Endothelial cell of umbilical vein (primary cell): Measurements from ENCODE around the gene PFDN1. TPM values are rescaled to one million over a fixed set of nuclear protein-coding genes. Genes with fewer than 3 reads are reported as not detected.
A peak's percentile ranks its signal among the peaks of the same experiment; 100 is the strongest.

Source experiments
- BruUV-seq: library from RNA; stranded (reverse); fragments of 400-500 nt; replicated peaks from 2 replicates; lab custom pipeline; 2021; lab: Mats Ljungman, UMichigan
- CTCF ChIA-PET: fragments of 300-600, 350-600 bp; sonication (Branson Sonifier 250); formaldehyde crosslinking; loops from one replicate; lab custom pipeline; 2021; ENCODE audit warnings: antibody characterized with exemption, inconsistent platforms; lab: Charles Lee
- POLR2A ChIA-PET: fragments of 300-600, 350-600 bp; sonication (Branson Sonifier 250); formaldehyde crosslinking; loops from one replicate; lab custom pipeline; 2021; ENCODE audit warnings: antibody characterized with exemption, inconsistent platforms; lab: Charles Lee
- DNase-seq: peaks from one replicate; pipeline ENCODE4 v3.0.0-alpha.2; 2011; ENCODE audit warnings: low read depth, low spot score
- FAIRE-seq: peaks from 2 replicates; lab custom pipeline; 2011; peaks lifted over from hg19 to GRCh38; lab: Jason Lieb, UNC
- H2AFZ ChIP-seq: 2 replicates; pipeline ENCODE4 v1.6.0; 2012; ENCODE audit warnings: low read depth, low read length, control low read depth, inconsistent platforms
- H3K27ac ChIP-seq: 2 replicates; pipeline ENCODE4 v1.5.1; 2011; ENCODE audit warnings: low read depth, mild to moderate bottlenecking, control low read depth, low read length, moderate library complexity; ENCODE audit not compliant: insufficient read depth
- H3K27me3 ChIP-seq, 2 experiments: 2 replicates each; pipeline versions ENCODE4 v1.6.0 to v1.6.1; 2011; ENCODE audit warnings: low read length in 2 of 2, mixed read lengths in 1 of 2; ENCODE audit not compliant: control insufficient read depth in 2 of 2, insufficient read depth in 2 of 2
- H3K36me3 ChIP-seq, 2 experiments: 2 replicates in 1 of 2; 3 replicates in 1 of 2; pipeline ENCODE4 v1.5.1; 2011; ENCODE audit warnings: low read length in 2 of 2, mild to moderate bottlenecking in 1 of 2, moderate library complexity in 1 of 2; ENCODE audit not compliant: control insufficient read depth in 2 of 2, insufficient read depth in 2 of 2; ENCODE audit errors: extremely low read depth in 1 of 2
- H3K4me1 ChIP-seq: 3 replicates; pipeline ENCODE4 v1.5.1; 2011; ENCODE audit warnings: mild to moderate bottlenecking, low read length; ENCODE audit not compliant: control insufficient read depth, insufficient read depth; ENCODE audit errors: extremely low read depth
- H3K4me2 ChIP-seq: 2 replicates; pipeline ENCODE4 v1.6.1; 2011; ENCODE audit warnings: low read length, control low read depth, mixed read lengths; ENCODE audit not compliant: insufficient read depth
- H3K4me3 ChIP-seq, 3 experiments: fragments of 200-600 bp in 1 of 3; sonication (generic), shearing (Covaris generic) in 1 of 3; replicated peaks in 1 of 3; 2 replicates each; pipeline ENCODE4 v1.5.1; 2011 to 2016; ENCODE audit warnings: control low read depth in 3 of 3, low read length in 3 of 3, mild to moderate bottlenecking in 2 of 3, inconsistent platforms in 1 of 3, low read depth in 1 of 3, moderate library complexity in 1 of 3; ENCODE audit not compliant: insufficient read depth in 1 of 3
- H3K79me2 ChIP-seq: 2 replicates; pipeline ENCODE4 v1.6.0; 2012; ENCODE audit warnings: low read length, inconsistent platforms; ENCODE audit not compliant: control insufficient read depth, insufficient read depth
- H3K9ac ChIP-seq: replicated peaks from 2 replicates; pipeline ENCODE3; 2011; ENCODE audit warnings: low read length, control low read depth; ENCODE audit not compliant: insufficient read depth; ENCODE audit errors: extremely low read depth
- H3K9me1 ChIP-seq: replicated peaks from 3 replicates; pipeline ENCODE4 v1.6.0; 2011; ENCODE audit warnings: mild to moderate bottlenecking, low read length; ENCODE audit not compliant: control insufficient read depth, insufficient read depth; ENCODE audit errors: extremely low read depth
- H3K9me3 ChIP-seq: replicated peaks from 2 replicates; pipeline ENCODE4 v1.5.1; 2012; ENCODE audit warnings: low read length, inconsistent platforms; ENCODE audit not compliant: control insufficient read depth, insufficient read depth
- H4K20me1 ChIP-seq: replicated peaks from 2 replicates; pipeline ENCODE3; 2011; ENCODE audit warnings: mild to moderate bottlenecking, low read length; ENCODE audit not compliant: control insufficient read depth, insufficient read depth; ENCODE audit errors: extremely low read depth
- FOS ChIP-seq: IDR thresholded peaks from 2 replicates; pipeline ENCODE4 v1.6.1; 2011; ENCODE audit warnings: mild to moderate bottlenecking, low read length, moderate library complexity, borderline replicate concordance; ENCODE audit not compliant: insufficient read depth
- GATA2 ChIP-seq: IDR thresholded peaks from 2 replicates; pipeline ENCODE4 v1.7.0; 2011; ENCODE audit warnings: low read depth, mild to moderate bottlenecking, moderate library complexity, mixed read lengths, low read length; ENCODE audit not compliant: insufficient read length, insufficient read depth
- JUN ChIP-seq: IDR thresholded peaks from 2 replicates; pipeline ENCODE4 v1.6.1; 2011; ENCODE audit warnings: borderline replicate concordance, low read depth; ENCODE audit not compliant: insufficient read length, insufficient read depth
- MYC ChIP-seq: IDR thresholded peaks from one replicate; pipeline ENCODE4 v1.6.1; 2011; ENCODE audit warnings: mild to moderate bottlenecking, low read depth, low read length
- POLR2A ChIP-seq: IDR thresholded peaks from 2 replicates; pipeline ENCODE4 v1.6.1; 2012; ENCODE audit warnings: low read depth, mild to moderate bottlenecking, control low read depth, low read length
- POLR2AphosphoS5 ChIP-seq: IDR thresholded peaks from 2 replicates; pipeline ENCODE4 v1.6.1; 2012; ENCODE audit warnings: low read depth, mild to moderate bottlenecking, control low read depth, low read length, moderate library complexity; ENCODE audit not compliant: insufficient read depth
- dilution Hi-C: fragments of 300-500 bp; cut with MboI; formaldehyde crosslinking; loops from one replicate; pipeline ENCODE4 v1.15.0; 2019; ENCODE audit warnings: low sequenced_read_pairs; ENCODE audit not compliant: extremely low pct_ligation_motif_present
- intact Hi-C: fragments of 100-400 bp; cut with micrococcal nuclease; formaldehyde crosslinking; loops from one replicate; pipeline ENCODE4 v1.10.0; 2022
- polyA plus RNA-seq, 4 experiments: library from polyadenylated mRNA; depleted of rRNA in 3 of 4; stranded (reverse) in 3 of 4; unstranded in 1 of 4; fragments of >200 nt; gene quantifications; 2 replicates each; pipeline versions ENCODE4 v1.2.1 to v1.2.3, GENCODE V29; 2011 to 2012; ENCODE audit warnings: missing spikeins in 1 of 4
- total RNA-seq: library from RNA; stranded (reverse); gene quantifications from 2 replicates; pipeline ENCODE4 v1.2.3, GENCODE V29; 2021
- TF ChIP-seq, protein P1 (sequence below): IDR thresholded peaks from 2 replicates; pipeline ENCODE4 v1.6.1; 2011; ENCODE audit not compliant: insufficient read depth, insufficient read length
- TF ChIP-seq, protein P2 (sequence below), 2 donors: IDR thresholded peaks; 1 replicate in 1 of 2; 2 replicates in 1 of 2; pipeline ENCODE4 v1.5.1; 2011; ENCODE audit warnings: low read length in 2 of 2, mild to moderate bottlenecking in 2 of 2, moderate library complexity in 2 of 2, control low read depth in 1 of 2, inconsistent platforms in 1 of 2, low read depth in 1 of 2; ENCODE audit not compliant: insufficient read depth in 1 of 2; ENCODE audit errors: extremely low read depth in 1 of 2

PFDN1 gene
- total and polyA plus RNA-seq, 2 donors (not counting 3 experiments of a cell fraction or from before 2014, with no cell fraction given), result 107 to 158 TPM

DNA sequence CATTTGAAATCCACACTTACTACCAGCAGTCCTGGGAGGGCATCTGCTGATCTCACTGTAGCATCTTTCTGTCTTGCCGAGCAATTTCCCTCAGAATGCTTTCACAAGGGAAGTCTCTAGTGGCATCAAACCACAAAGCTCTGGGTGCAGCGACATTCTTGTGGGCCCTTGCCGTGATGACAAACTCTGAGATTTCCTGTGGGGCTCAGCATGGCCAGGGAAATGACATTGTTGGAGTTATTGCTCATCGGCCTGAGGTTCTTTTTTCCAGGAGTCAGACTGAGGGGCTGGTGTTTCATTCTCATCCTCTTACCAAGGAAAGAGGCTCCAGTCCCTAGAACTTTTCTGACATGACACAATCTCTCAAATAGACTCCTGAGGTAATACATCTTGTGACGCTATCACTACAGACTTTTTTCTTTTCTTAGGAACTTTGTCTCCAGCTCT is 51.4 kb downstream of the PFDN1 start:
- peak overlapping the region; percentile 82 for H3K4me2 ChIP-seq
- peak overlapping the region; percentile 97 for H3K27ac ChIP-seq
- FAIRE-seq (peak; percentile 99), DNase-seq (peak; percentile 89)
- H3K9ac ChIP-seq, result peak overlapping the region; percentile 90
- H3K9me3 ChIP-seq, result no peaks in the 10 kb centered on the region
- BruUV-seq, result no TSS peak
- H3K36me3 ChIP-seq, result no peaks in the 10 kb centered on the region
- H2AFZ ChIP-seq, result no peak overlapping the region
- peak overlapping the region in 1 of 3 experiments; percentile 32 for H3K4me3 ChIP-seq
- no peaks in the 10 kb centered on the region for H3K9me1 ChIP-seq
- no peaks in the 10 kb centered on the region for H3K27me3 ChIP-seq
- peaks cover 47% of the 10 kb centered on the region for H3K79me2 ChIP-seq
- peak; percentile 87 for TF ChIP-seq JUN
- TF ChIP-seq, protein P1, sequence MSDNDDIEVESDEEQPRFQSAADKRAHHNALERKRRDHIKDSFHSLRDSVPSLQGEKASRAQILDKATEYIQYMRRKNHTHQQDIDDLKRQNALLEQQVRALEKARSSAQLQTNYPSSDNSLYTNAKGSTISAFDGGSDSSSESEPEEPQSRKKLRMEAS, result no peak
- TF ChIP-seq, protein P2, sequence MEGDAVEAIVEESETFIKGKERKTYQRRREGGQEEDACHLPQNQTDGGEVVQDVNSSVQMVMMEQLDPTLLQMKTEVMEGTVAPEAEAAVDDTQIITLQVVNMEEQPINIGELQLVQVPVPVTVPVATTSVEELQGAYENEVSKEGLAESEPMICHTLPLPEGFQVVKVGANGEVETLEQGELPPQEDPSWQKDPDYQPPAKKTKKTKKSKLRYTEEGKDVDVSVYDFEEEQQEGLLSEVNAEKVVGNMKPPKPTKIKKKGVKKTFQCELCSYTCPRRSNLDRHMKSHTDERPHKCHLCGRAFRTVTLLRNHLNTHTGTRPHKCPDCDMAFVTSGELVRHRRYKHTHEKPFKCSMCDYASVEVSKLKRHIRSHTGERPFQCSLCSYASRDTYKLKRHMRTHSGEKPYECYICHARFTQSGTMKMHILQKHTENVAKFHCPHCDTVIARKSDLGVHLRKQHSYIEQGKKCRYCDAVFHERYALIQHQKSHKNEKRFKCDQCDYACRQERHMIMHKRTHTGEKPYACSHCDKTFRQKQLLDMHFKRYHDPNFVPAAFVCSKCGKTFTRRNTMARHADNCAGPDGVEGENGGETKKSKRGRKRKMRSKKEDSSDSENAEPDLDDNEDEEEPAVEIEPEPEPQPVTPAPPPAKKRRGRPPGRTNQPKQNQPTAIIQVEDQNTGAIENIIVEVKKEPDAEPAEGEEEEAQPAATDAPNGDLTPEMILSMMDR (IDR thresholded peaks at IDR 0.05; ENCODE audit: extremely low read depth in 1 of 2, insufficient read depth in 1 of 2, low read depth in 1 of 2, low read length in 2 of 2), result no peak
- TF ChIP-seq POLR2A, result peak; percentile 67
- TF ChIP-seq POLR2AphosphoS5, result peak; percentile 89
- TF ChIP-seq MYC, result peak; percentile 60
- TF ChIP-seq FOS, result peak; percentile 95
- TF ChIP-seq GATA2, result peak; percentile 84
- peaks cover 61% of the 10 kb centered on the region for H3K4me1 ChIP-seq
- CTCF ChIA-PET, result interaction anchor here (1.0 to 17.3 kb wide), 11 partner anchors 9 to 121 kb away, joined by 3 to 1214 read pairs (median 5); partner anchors contain the start of genes HBEGF and PFDN1
- no peaks in the 10 kb centered on the region for H4K20me1 ChIP-seq
- POLR2A ChIA-PET, result interaction anchor here (1.7 kb wide), 1 partner anchor 95 kb away, joined by 11 read pairs; the partner anchor contains the start of gene HBEGF
- intact Hi-C loops, result loop anchor here (1.0 kb wide), 5 partner anchors 10 to 72 kb away; no protein-coding TSS in a partner anchor
- dilution Hi-C loops, result no loop called here
